Naive thymus-derived CD4-positive, alpha-beta T cell (primary cell): ENCODE measurements around the gene NSG2. TPM values are rescaled to one million over a fixed set of nuclear protein-coding genes. Genes with fewer than 3 reads are reported as not detected.

Experiments used
- ATAC-seq: fragments of 150-1000 bp; cut with Tn5 transposase; 2 replicates; pipeline ENCODE4 v1.10.0; 2021; ENCODE audit warnings: mild to moderate bottlenecking, moderate library complexity
- CTCF ChIA-PET: fragments of 350-600 bp; sonication (Branson Sonifier 250); formaldehyde crosslinking; loops from one replicate; lab custom pipeline; 2021; ENCODE audit warnings: antibody characterized with exemption; lab: Charles Lee
- POLR2A ChIA-PET: fragments of 350-600 bp; sonication (Branson Sonifier 250); formaldehyde crosslinking; loops from one replicate; lab custom pipeline; 2021; ENCODE audit warnings: antibody characterized with exemption, inconsistent platforms; lab: Charles Lee
- DNase-seq, 9 donors: peaks; one replicate each; pipeline versions ENCODE4 v3.0.0 to v3.0.0-alpha.2; 2020 to 2022; ENCODE audit warnings: mixed read lengths in 1 of 9
- H3K27ac ChIP-seq: one replicate; pipeline ENCODE4 v1.7.0; 2013; ENCODE audit warnings: mild to moderate bottlenecking, low read depth, low read length, moderate library complexity
- H3K27me3 ChIP-seq, 2 donors: one replicate each; pipeline ENCODE4 v1.7.0; 2013; ENCODE audit warnings: low read length in 2 of 2, mild to moderate bottlenecking in 2 of 2, moderate library complexity in 2 of 2; ENCODE audit not compliant: control insufficient read depth in 2 of 2, insufficient read depth in 2 of 2
- H3K36me3 ChIP-seq, 3 experiments: 1 replicate in 2 of 3; 2 replicates in 1 of 3; pipeline ENCODE4 v1.7.0; 2013; ENCODE audit warnings: low read length in 3 of 3, mild to moderate bottlenecking in 3 of 3, moderate library complexity in 1 of 3; ENCODE audit not compliant: insufficient read depth in 3 of 3, control insufficient read depth in 2 of 3
- H3K4me1 ChIP-seq, 2 donors: one replicate each; pipeline ENCODE4 v1.7.0; 2013; ENCODE audit warnings: low read length in 2 of 2, mild to moderate bottlenecking in 2 of 2, moderate library complexity in 1 of 2; ENCODE audit not compliant: control insufficient read depth in 2 of 2, insufficient read depth in 2 of 2
- H3K4me3 ChIP-seq: 2 replicates; pipeline ENCODE4 v1.7.0; 2013; ENCODE audit warnings: mild to moderate bottlenecking, low read length
- H3K9me3 ChIP-seq, 3 experiments: 1 replicate in 2 of 3; 2 replicates in 1 of 3; pipeline ENCODE4 v1.7.0; 2013; ENCODE audit warnings: low read length in 3 of 3; ENCODE audit not compliant: control insufficient read depth in 2 of 3
- H3K27ac Mint-ChIP-seq, 9 donors: one replicate each; pipeline ENCODE4 v1.8.0; 2020 to 2022; ENCODE audit warnings: mixed read lengths in 9 of 9, mild to moderate bottlenecking in 8 of 9, moderate library complexity in 5 of 9, inconsistent platforms in 2 of 9
- H3K27me3 Mint-ChIP-seq, 5 donors: one replicate each; pipeline ENCODE4 v1.8.0; 2021 to 2022; ENCODE audit warnings: mixed read lengths in 5 of 5, mild to moderate bottlenecking in 1 of 5
- H3K36me3 Mint-ChIP-seq, 5 donors: one replicate each; pipeline ENCODE4 v1.8.0; 2020 to 2022; ENCODE audit warnings: mixed read lengths in 5 of 5, mild to moderate bottlenecking in 3 of 5, inconsistent platforms in 1 of 5
- H3K4me1 Mint-ChIP-seq, 7 donors: one replicate each; pipeline ENCODE4 v1.8.0; 2020 to 2022; ENCODE audit warnings: mixed read lengths in 7 of 7, mild to moderate bottlenecking in 3 of 7, inconsistent platforms in 1 of 7
- H3K4me3 Mint-ChIP-seq, 10 donors: one replicate each; pipeline ENCODE4 v1.8.0; 2020 to 2022; ENCODE audit warnings: mild to moderate bottlenecking in 10 of 10, mixed read lengths in 10 of 10, moderate library complexity in 6 of 10, inconsistent platforms in 2 of 10
- H3K9me3 Mint-ChIP-seq, 11 donors: one replicate each; pipeline ENCODE4 v1.8.0; 2020 to 2022; ENCODE audit warnings: mixed read lengths in 11 of 11, mild to moderate bottlenecking in 4 of 11, inconsistent platforms in 1 of 11, moderate library complexity in 1 of 11
- intact Hi-C, 2 donors: fragments of 100-400 bp; cut with micrococcal nuclease; formaldehyde crosslinking; loops; one replicate each; pipeline ENCODE4 v1.15.1; 2023
- polyA plus RNA-seq, 2 donors: library from polyadenylated mRNA; unstranded; fragments of 300-500 nt; fragmentation: Illumina TruSeq; gene quantifications; one replicate each; pipeline ENCODE4 v1.2.3, GENCODE V29; 2021
- total RNA-seq, 6 experiments: library from RNA in 5 of 6; stranded (reverse) in 5 of 6; gene quantifications; 1 replicate in 5 of 6; 2 replicates in 1 of 6; pipeline ENCODE4 v1.2.3 and lab custom pipeline; 2021 to 2026

Gene NSG2
- total and polyA plus RNA-seq, 7 experiments from 2014 or later = not detected

DNA sequence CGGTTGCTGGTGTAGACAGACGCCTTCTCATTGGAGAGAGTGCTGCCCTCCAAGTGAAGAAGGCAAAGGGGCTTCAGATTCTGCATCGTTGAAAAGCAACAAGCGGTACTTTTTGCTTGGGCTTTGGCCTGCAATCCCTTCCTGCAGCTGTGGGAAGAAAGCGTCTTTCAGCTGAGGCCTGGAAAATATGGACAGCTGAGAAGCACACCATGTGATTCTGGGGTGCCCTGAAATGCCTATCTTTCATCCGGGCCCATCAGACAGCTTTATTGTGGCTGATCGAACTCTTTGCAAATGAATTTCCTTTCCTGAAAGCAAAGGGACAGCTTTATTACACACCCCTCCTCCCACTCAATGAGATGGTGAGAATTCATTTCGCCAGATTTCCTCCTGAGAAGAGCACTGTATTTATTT lies 74.0 kb downstream of the NSG2 start:
- CTCF ChIA-PET = no interaction called here
- no peaks in the 10 kb centered on the region for H3K9me3 ChIP-seq
- Mint-ChIP-seq H3K27me3 (peaks cover 0 to 12% (median 0%) of the 10 kb centered on the region in 5 donors), H3K9me3 (peaks cover 0 to 6% (median 3%) of the 10 kb centered on the region in 11 donors), H3K4me1 (no peaks in the 10 kb centered on the region), H3K4me3 (no peak overlapping the region), H3K27ac (no peak overlapping the region), H3K36me3 (no peaks in the 10 kb centered on the region)
- H3K36me3 ChIP-seq = no peaks in the 10 kb centered on the region
- POLR2A ChIA-PET = no interaction called here
- no peaks in the 10 kb centered on the region for H3K27me3 ChIP-seq
- no peak overlapping the region for H3K27ac ChIP-seq
- H3K4me1 ChIP-seq = no peaks in the 10 kb centered on the region
- DNase-seq (no peak), ATAC-seq (no peak)
- no peak overlapping the region for H3K4me3 ChIP-seq
- intact Hi-C loops = no loop called here

DNA sequence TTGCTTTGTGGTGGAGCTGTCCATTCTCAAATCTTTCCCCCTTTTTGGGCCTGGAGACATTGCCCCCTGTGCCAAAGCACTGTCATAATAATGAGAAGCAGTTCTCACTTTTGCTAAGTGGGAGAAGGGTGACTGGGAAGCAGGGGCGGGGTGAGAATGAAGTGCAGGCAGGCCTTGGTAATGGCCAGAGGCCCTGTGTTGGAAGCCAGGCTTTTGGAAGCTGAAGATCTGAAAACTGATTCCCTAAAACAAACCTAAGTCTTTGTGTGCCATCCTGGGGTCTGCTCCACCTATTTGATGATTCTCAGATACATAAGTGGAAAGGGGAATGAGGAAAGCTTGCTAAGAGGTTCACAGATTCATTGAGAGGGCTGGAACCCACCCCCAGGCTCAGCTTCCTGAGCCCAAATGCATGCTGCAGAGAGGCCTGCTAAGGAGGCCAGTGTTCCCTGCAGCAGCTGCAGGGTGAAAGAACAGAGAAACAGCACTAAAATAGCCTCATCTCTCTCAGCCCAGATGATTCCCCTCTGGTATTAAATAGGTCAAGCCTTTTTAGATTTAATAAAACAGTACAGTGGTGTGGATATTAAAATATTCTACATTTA lies 75.0 kb downstream of the NSG2 start:
- ChIA-PET POLR2A (no interaction called here), CTCF (no interaction called here)
- Mint-ChIP-seq H3K4me3 (no peak overlapping the region), H3K9me3 (peaks cover 2 to 12% (median 4%) of the 10 kb centered on the region in 11 donors), H3K27ac (no peak overlapping the region), H3K36me3 (peaks cover 0 to 2% (median 0%) of the 10 kb centered on the region in 5 donors), H3K4me1 (no peaks in the 10 kb centered on the region), H3K27me3 (peaks cover 0 to 8% (median 0%) of the 10 kb centered on the region in 5 donors)
- Histone ChIP-seq H3K36me3 (no peaks in the 10 kb centered on the region), H3K4me1 (no peaks in the 10 kb centered on the region), H3K27ac (no peak overlapping the region), H3K27me3 (no peaks in the 10 kb centered on the region), H3K4me3 (no peak overlapping the region), H3K9me3 (no peaks in the 10 kb centered on the region)
- intact Hi-C loops = no loop called here
- no peak for ATAC-seq
- DNase-seq = no peak

- intact Hi-C loops = no loop called here
- no peak for ATAC-seq
- Histone ChIP-seq H3K9me3 (no peaks in the 10 kb centered on the region), H3K4me3 (no peak overlapping the region), H3K27me3 (no peaks in the 10 kb centered on the region), H3K27ac (no peak overlapping the region), H3K36me3 (no peaks in the 10 kb centered on the region), H3K4me1 (no peaks in the 10 kb centered on the region)
- Mint-ChIP-seq H3K27ac (no peak overlapping the region), H3K9me3 (peaks cover 0 to 8% (median 4%) of the 10 kb centered on the region in 11 donors), H3K27me3 (peaks cover 0 to 8% (median 0%) of the 10 kb centered on the region in 5 donors), H3K4me1 (no peaks in the 10 kb centered on the region), H3K36me3 (no peaks in the 10 kb centered on the region), H3K4me3 (no peak overlapping the region)
- ChIA-PET CTCF (no interaction called here), POLR2A (no interaction called here)
- DNase-seq = no peak
These were observed 89.0 kb downstream of the NSG2 start for GRCh38 chr5:174134545-174134944.

DNA sequence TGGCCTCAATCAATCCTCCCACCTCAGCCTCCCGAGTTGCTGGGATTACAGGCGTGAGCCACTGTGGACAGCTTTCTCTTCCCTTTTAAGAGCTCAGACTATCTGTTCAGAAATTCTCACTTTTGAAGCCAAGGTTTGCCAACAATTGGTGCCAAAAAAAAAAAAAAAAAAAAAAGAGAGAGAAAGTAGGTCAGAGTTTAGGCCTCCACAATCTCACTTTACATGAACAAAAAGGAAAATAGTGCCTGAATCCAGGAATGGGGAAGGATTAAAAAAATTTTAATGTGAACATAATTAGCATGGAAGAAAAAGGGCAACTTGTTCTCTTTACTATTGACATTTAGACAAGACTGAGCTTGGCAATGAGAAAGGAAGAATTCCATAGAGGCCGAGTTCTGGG lies 94.1 kb downstream of the NSG2 start:
- no peaks in the 10 kb centered on the region for H3K36me3 Mint-ChIP-seq
- H3K4me1 Mint-ChIP-seq = no peaks in the 10 kb centered on the region
- ChIA-PET POLR2A (no interaction called here), CTCF (no interaction called here)
- Histone ChIP-seq H3K27ac (no peak overlapping the region), H3K9me3 (no peaks in the 10 kb centered on the region), H3K4me1 (no peaks in the 10 kb centered on the region), H3K27me3 (no peaks in the 10 kb centered on the region), H3K4me3 (no peak overlapping the region), H3K36me3 (no peaks in the 10 kb centered on the region)
- no peak for DNase-seq
- H3K4me3 Mint-ChIP-seq = no peak overlapping the region
- no peak overlapping the region for H3K27ac Mint-ChIP-seq
- intact Hi-C loops = no loop called here
- no peak for ATAC-seq
- H3K9me3 Mint-ChIP-seq = peaks cover 0 to 8% (median 3%) of the 10 kb centered on the region in 11 donors
- H3K27me3 Mint-ChIP-seq = peaks cover 0 to 10% (median 0%) of the 10 kb centered on the region in 5 donors

- ChIA-PET POLR2A (no interaction called here), CTCF (no interaction called here)
- no peak for ATAC-seq
- no peaks in the 10 kb centered on the region for H3K36me3 Mint-ChIP-seq
- Histone ChIP-seq H3K27me3 (no peaks in the 10 kb centered on the region), H3K4me1 (no peaks in the 10 kb centered on the region), H3K9me3 (no peaks in the 10 kb centered on the region), H3K27ac (no peak overlapping the region), H3K4me3 (no peak overlapping the region), H3K36me3 (no peaks in the 10 kb centered on the region)
- intact Hi-C loops = no loop called here
- DNase-seq = no peak
- H3K27ac Mint-ChIP-seq = no peak overlapping the region
- peaks cover 0 to 10% (median 0%) of the 10 kb centered on the region in 5 donors for H3K27me3 Mint-ChIP-seq
- peaks cover 0 to 8% (median 3%) of the 10 kb centered on the region in 11 donors for H3K9me3 Mint-ChIP-seq
- no peak overlapping the region for H3K4me3 Mint-ChIP-seq
- no peaks in the 10 kb centered on the region for H3K4me1 Mint-ChIP-seq
These were observed 95.0 kb downstream of the NSG2 start for GRCh38 chr5:174140452-174141020.

- intact Hi-C loops = no loop called here
- no peaks in the 10 kb centered on the region for H3K4me1 Mint-ChIP-seq
- peaks cover 0 to 8% (median 3%) of the 10 kb centered on the region in 11 donors for H3K9me3 Mint-ChIP-seq
- no peaks in the 10 kb centered on the region for H3K27me3 ChIP-seq
- peaks cover 0 to 12% (median 0%) of the 10 kb centered on the region in 5 donors for H3K27me3 Mint-ChIP-seq
- no peak overlapping the region for H3K27ac Mint-ChIP-seq
- no peaks in the 10 kb centered on the region for H3K4me1 ChIP-seq
- POLR2A ChIA-PET = no interaction called here
- ATAC-seq (no peak), DNase-seq (no peak)
- H3K36me3 Mint-ChIP-seq = no peaks in the 10 kb centered on the region
- no peak overlapping the region for H3K4me3 Mint-ChIP-seq
- no peak overlapping the region for H3K4me3 ChIP-seq
- no peak overlapping the region for H3K27ac ChIP-seq
- CTCF ChIA-PET = no interaction called here
- H3K9me3 ChIP-seq = no peaks in the 10 kb centered on the region
- H3K36me3 ChIP-seq = no peaks in the 10 kb centered on the region
These were observed 95.9 kb downstream of the NSG2 start for GRCh38 chr5:174141398-174141797.

DNA sequence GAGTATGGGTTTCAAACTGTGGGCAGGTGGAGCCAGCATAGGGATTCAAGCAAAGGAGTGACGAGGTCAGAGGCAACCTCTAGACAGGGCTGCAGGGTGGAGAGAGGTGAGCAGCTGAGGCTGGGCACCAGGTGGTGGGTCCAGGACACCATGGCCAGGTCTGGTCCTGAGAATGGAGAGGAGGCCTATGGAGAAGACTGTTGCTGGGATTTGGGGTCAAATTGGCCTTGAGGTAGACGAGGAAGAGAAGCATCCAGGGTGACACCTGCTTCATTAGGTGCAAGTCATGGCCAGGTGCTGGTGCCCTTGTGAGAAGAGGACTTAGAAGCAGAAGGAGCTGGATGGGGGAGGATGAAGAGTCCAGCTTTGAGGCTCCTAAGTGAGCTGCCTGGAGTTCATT lies 99.6 kb downstream of the NSG2 start:
- DNase-seq = no peak
- ATAC-seq = no peak
- Histone ChIP-seq H3K4me1 (no peaks in the 10 kb centered on the region), H3K4me3 (no peak overlapping the region), H3K27me3 (no peaks in the 10 kb centered on the region), H3K9me3 (no peaks in the 10 kb centered on the region), H3K36me3 (no peaks in the 10 kb centered on the region), H3K27ac (no peak overlapping the region)
- Mint-ChIP-seq H3K4me1 (no peaks in the 10 kb centered on the region), H3K9me3 (peaks cover 0 to 6% (median 0%) of the 10 kb centered on the region in 11 donors), H3K27ac (no peak overlapping the region), H3K36me3 (no peaks in the 10 kb centered on the region), H3K4me3 (no peak overlapping the region), H3K27me3 (peaks cover 0 to 29% (median 14%) of the 10 kb centered on the region in 5 donors)
- ChIA-PET POLR2A (no interaction called here), CTCF (no interaction called here)
- intact Hi-C loops = no loop called here
